GM12873 (cell line): ENCODE data around the gene LIF.

ENCODE experiments used
- CTCF ChIP-seq: IDR thresholded peaks from 2 replicates; pipeline ENCODE4 v1.5.1; 2012; ENCODE audit warnings: low read depth, mild to moderate bottlenecking, moderate library complexity, low read length, control low read depth; ENCODE audit not compliant: insufficient read depth; ENCODE audit errors: missing control alignments

Gene LIF

GRCh38 chr22:30239488-30240405, 6.8 kb downstream of the LIF start:
- TF ChIP-seq CTCF = no peak

- no peak for TF ChIP-seq CTCF
These were observed 7.7 kb downstream of the LIF start for GRCh38 chr22:30238661-30239487.

- no peak for TF ChIP-seq CTCF
These were observed 8.4 kb downstream of the LIF start for GRCh38 chr22:30238136-30238535.

- no peak for TF ChIP-seq CTCF
These were observed 9.7 kb downstream of the LIF start for GRCh38 chr22:30236875-30237274.

- no peak for TF ChIP-seq CTCF
These were observed 10.8 kb downstream of the LIF start for GRCh38 chr22:30235687-30236170.

- TF ChIP-seq CTCF = no peak
These were observed 11.6 kb downstream of the LIF start for GRCh38 chr22:30234786-30235470.
